CD4-positive, alpha-beta T cell treated with Interleukin-6 at 100 ng/mL for 8 hours (primary cell): ENCODE measurements around the gene ATP6V1F.
"Not testable (repeated sequence)": the region's sequence is repeated elsewhere in the genome, so short reads cannot be mapped to it uniquely, and the experiment has no call there.

Experiments
- DNase-seq: peaks from one replicate; pipeline ENCODE4 v3.0.0-alpha.2; 2020; ENCODE audit warnings: mixed read lengths, low spot score

The ATP6V1F gene

GRCh38 chr7:128902761-128903585 lies 40.3 kb downstream of the ATP6V1F start:
- DNase-seq, result no peak

GRCh38 chr7:128903621-128904361 lies 41.1 kb downstream of the ATP6V1F start:
- DNase-seq, result no peak

- peak; percentile 60 for DNase-seq
These were observed 41.9 kb downstream of the ATP6V1F start for GRCh38 chr7:128904381-128905197.

- no peak for DNase-seq
These were observed 43.5 kb downstream of the ATP6V1F start for GRCh38 chr7:128906001-128906765.

- no peak for DNase-seq
These were observed 44.3 kb downstream of the ATP6V1F start for GRCh38 chr7:128906766-128907559.

GRCh38 chr7:128908750-128909624 lies 46.3 kb downstream of the ATP6V1F start:
- no peak for DNase-seq

GRCh38 chr7:128909625-128910568 lies 47.2 kb downstream of the ATP6V1F start:
- no peak for DNase-seq

GRCh38 chr7:128910569-128910945 lies 47.9 kb downstream of the ATP6V1F start, which contains the start of gene KCP:
KCP (minus strand) TSS chr7:128910709; CDS start chr7:128910676, 33 bp downstream.
- DNase-seq, result no peak

- no peak for DNase-seq
These were observed 48.9 kb downstream of the ATP6V1F start for GRCh38 chr7:128911423-128912031.

GRCh38 chr7:128912281-128912680 lies 49.6 kb downstream of the ATP6V1F start:
- no peak for DNase-seq

- DNase-seq, result not testable (repeated sequence)
These were observed 50.2 kb downstream of the ATP6V1F start for GRCh38 chr7:128912709-128913495.

GRCh38 chr7:128913870-128914565 lies 51.4 kb downstream of the ATP6V1F start:
- DNase-seq, result no peak

- no peak for DNase-seq
These were observed 52.0 kb downstream of the ATP6V1F start for GRCh38 chr7:128914566-128915151.

- DNase-seq, result no peak
These were observed 52.7 kb downstream of the ATP6V1F start for GRCh38 chr7:128915271-128915819.
